GM12864 (cell line): ENCODE data around the gene EPHB4.
"Not testable (repeated sequence)": the region's sequence is repeated elsewhere in the genome, so short reads cannot be mapped to it uniquely, and the experiment has no call there.

Experiments used
- DNase-seq: peaks from one replicate; pipeline ENCODE4 v3.0.0-alpha.2; 2011; ENCODE audit warnings: low read depth
- H3K4me3 ChIP-seq: 2 replicates; pipeline ENCODE4 v1.5.1; 2011; ENCODE audit warnings: mild to moderate bottlenecking, low read depth, low read length, control low read depth
- TF ChIP-seq, protein P1 (sequence below): IDR thresholded peaks from 2 replicates; pipeline ENCODE4 v1.5.1; 2011; ENCODE audit warnings: low read depth, mild to moderate bottlenecking, moderate library complexity, low read length, control low read depth, inconsistent platforms; ENCODE audit errors: missing control alignments

EPHB4 gene

GRCh38 chr7:100764841-100765240 lies 62.5 kb downstream of the EPHB4 start:
- no peak overlapping the region for H3K4me3 ChIP-seq
- no peak for DNase-seq
- TF ChIP-seq, protein P1, sequence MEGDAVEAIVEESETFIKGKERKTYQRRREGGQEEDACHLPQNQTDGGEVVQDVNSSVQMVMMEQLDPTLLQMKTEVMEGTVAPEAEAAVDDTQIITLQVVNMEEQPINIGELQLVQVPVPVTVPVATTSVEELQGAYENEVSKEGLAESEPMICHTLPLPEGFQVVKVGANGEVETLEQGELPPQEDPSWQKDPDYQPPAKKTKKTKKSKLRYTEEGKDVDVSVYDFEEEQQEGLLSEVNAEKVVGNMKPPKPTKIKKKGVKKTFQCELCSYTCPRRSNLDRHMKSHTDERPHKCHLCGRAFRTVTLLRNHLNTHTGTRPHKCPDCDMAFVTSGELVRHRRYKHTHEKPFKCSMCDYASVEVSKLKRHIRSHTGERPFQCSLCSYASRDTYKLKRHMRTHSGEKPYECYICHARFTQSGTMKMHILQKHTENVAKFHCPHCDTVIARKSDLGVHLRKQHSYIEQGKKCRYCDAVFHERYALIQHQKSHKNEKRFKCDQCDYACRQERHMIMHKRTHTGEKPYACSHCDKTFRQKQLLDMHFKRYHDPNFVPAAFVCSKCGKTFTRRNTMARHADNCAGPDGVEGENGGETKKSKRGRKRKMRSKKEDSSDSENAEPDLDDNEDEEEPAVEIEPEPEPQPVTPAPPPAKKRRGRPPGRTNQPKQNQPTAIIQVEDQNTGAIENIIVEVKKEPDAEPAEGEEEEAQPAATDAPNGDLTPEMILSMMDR, result no peak

- H3K4me3 ChIP-seq, result no peak overlapping the region
- TF ChIP-seq, protein P1, result no peak
- no peak for DNase-seq
Observed at GRCh38 chr7:100763556-100764140, 63.7 kb downstream of the EPHB4 start.

DNA sequence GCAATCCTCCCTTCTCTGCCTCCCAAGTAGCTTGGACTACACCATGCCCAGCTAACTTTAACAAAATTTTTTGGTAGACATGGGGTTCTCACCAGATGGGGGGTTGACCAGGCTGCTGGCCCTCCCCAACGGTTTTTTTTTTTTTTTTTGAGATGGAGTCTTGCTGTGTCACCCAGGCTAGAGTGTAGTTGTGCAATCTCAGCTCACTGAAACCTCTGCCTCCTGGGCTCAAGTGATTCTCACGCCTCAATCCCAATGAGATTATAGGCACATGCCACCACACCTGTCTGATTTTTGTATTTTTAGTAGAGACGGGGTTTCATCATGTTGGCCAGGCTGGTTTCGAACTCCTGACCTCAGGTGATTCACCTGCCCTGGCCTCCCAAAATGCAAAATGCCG lies 64.5 kb downstream of the EPHB4 start:
- H3K4me3 ChIP-seq, DNase-seq: not testable (repeated sequence)

- H3K4me3 ChIP-seq, result no peak overlapping the region
- TF ChIP-seq, protein P1, result no peak
- no peak for DNase-seq
Observed at GRCh38 chr7:100759357-100760171, 67.8 kb downstream of the EPHB4 start.

GRCh38 chr7:100753750-100754149 lies 73.6 kb downstream of the EPHB4 start:
- TF ChIP-seq, protein P1, result no peak
- no peak overlapping the region for H3K4me3 ChIP-seq
- DNase-seq, result no peak

DNA sequence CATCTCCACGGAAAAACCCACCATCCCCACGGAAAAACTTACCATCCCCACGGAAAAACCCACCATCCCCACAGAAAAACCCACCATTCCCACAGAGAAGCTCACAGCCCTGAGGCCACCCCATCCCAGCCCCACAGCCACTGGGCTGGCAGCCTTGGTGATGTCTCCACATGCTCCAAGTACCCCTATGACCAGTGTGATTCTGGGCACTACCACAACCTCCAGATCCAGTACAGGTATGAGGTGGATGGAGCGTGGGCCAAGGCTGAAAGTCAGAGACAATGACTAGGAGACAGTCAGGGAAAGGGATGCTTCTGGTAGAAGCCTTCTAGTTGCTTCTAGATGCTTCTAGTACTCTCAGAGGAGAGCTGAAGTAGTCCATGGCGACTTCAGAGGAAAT lies 74.3 kb downstream of the EPHB4 start:
- H3K4me3 ChIP-seq, result no peak overlapping the region
- TF ChIP-seq, protein P1, result no peak
- DNase-seq, result no peak
